Measurements from ENCODE around the gene RAB39B.

DNA sequence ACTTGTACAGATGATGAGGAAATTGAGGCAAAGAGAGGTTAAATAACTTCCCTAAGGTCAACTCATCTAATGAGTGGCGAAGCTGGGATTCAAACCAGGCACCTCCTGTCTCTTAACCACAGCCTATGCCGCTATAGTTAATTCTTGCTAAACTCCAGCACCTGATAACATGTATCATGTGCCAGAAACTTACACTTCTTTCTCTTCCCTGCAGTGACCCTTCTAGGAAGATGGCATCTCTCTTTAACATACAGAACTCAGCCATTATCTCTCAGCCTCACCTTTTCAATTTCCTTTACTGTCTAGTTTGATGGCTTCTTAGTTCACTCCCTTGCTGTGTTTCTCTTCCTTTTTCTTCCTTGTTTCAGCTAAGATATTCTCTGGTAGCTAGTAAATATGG, 45.5 kb downstream of the RAB39B start:
- no peak for TF ChIP-seq GATA2 (IDR thresholded peaks at IDR 0.05; ENCODE audit: low read depth, low read length)
- no peak for TF ChIP-seq GATA3 (IDR thresholded peaks at IDR 0.05; ENCODE audit: low read depth, low read length)
